ENCODE results near the gene TMIGD1.

TMIGD1 gene

DNA sequence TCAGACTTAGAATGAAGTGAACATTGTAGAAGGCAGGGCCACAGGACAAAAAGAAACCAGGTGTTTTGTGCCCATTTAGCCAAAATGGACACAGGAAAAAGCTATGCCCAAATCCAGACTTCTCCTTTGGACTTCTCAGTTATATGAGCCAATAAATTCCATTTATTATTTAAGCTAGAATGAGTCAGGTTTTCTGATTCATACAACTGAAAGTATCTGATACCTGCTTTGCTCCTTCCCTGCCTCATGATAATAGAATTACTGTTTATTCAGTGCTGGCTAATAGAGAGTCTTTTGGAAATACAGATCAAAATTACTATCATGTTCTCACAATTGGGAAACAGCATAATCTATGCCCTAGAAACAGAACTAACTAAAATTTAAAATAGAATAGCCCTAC, 36.1 kb upstream of the TMIGD1 start:
- DNase-seq (ENCODE audit: low read depth) = no peak
- TF ChIP-seq, protein P1, sequence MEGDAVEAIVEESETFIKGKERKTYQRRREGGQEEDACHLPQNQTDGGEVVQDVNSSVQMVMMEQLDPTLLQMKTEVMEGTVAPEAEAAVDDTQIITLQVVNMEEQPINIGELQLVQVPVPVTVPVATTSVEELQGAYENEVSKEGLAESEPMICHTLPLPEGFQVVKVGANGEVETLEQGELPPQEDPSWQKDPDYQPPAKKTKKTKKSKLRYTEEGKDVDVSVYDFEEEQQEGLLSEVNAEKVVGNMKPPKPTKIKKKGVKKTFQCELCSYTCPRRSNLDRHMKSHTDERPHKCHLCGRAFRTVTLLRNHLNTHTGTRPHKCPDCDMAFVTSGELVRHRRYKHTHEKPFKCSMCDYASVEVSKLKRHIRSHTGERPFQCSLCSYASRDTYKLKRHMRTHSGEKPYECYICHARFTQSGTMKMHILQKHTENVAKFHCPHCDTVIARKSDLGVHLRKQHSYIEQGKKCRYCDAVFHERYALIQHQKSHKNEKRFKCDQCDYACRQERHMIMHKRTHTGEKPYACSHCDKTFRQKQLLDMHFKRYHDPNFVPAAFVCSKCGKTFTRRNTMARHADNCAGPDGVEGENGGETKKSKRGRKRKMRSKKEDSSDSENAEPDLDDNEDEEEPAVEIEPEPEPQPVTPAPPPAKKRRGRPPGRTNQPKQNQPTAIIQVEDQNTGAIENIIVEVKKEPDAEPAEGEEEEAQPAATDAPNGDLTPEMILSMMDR (conservative IDR thresholded peaks at IDR 0.05; ENCODE audit: low read depth, low read length) = no peak
- no peak overlapping the region for H3K4me3 ChIP-seq (ENCODE audit: low read length)

DNA sequence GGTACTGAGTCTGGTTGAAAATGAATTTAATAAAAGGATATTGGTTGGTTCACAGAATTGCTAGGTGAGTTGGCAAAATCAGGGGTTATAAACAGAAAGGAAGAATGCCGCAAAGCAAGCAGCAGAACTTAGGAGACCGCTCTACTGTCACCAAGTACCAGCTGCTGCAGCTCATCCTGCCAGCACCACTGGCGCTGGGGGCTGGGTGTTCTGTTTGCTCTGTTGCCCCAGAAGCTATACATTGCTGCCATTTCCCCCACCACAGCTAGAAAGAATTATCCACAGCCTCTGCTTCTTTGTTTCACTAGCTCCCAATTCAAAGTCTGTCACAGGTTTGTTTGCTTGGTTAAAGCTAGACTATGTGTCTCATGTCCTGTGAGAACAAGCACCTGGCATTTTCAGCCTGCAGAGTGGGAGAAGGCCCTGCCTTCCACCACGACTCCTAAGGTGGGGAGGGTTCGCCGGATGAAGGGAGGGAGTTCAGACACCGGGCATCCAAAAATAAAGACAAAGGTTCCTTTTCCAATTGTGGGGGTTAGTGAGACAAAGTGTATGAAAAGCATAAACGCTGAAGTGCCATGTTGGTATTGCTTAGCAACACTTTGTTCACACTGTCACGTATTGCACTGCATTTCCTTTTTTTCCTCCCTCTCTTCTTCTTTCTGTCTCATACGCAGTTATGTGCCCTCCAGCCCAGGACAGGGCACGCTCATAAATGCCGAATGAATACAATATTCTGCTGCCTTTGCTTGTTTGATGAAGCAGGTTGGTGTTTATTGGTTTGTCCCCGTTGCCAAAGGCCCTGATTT, 35.3 kb upstream of the TMIGD1 start:
- DNase-seq (ENCODE audit: low read depth) = no peak
- H3K4me3 ChIP-seq (ENCODE audit: low read length) = no peak overlapping the region
- TF ChIP-seq, protein P1 (conservative IDR thresholded peaks at IDR 0.05; ENCODE audit: low read depth, low read length) = no peak

DNA sequence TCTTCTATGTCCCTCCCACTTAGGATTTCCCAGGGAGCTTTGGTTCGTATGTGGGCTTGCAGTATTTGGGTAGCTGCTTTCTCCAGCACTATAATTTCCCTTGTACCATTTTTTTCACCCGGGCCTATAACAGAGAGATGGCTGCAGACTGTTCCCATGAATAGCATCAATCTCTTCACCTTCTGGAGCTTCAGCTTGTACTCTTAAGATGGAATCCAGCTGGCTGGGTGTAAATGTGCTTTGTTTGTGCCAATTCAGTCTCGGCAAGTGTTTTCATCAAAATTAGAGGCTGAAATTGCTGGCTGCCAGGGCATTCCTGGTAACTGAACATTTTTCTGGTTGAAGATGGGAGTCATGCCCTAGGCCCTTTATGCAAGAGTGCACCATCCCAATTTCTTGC, 32.7 kb upstream of the TMIGD1 start:
- TF ChIP-seq, protein P1 (conservative IDR thresholded peaks at IDR 0.05; ENCODE audit: low read depth, low read length) = no peak

DNA sequence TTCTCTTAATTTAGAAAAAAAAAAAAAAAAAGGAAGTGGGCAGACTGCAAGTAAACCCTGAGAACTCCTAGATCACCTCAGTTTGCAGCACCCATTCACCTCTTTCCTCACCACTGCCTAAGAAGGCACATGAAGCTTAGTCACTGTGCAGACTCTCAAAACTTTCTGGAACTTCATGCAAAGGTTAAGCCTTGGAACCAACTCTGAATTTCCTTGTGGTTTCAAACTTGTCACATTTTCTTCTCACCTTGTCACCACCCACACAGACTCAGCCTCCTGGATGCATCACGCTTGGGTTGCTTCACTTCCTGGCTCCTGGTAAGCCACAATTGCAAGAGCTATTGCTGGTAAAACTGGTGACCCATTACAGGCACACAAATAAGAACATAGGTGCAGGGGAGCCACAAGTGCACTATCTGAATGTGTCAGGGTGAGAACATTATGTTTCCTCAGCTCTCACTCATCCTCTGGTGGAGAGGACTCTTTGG, 29.9 kb upstream of the TMIGD1 start:
- peak; percentile 46 for DNase-seq (ENCODE audit: low read depth)
- TF ChIP-seq, protein P1 (conservative IDR thresholded peaks at IDR 0.05; ENCODE audit: low read depth, low read length) = no peak
- no peak overlapping the region for H3K4me3 ChIP-seq (ENCODE audit: low read length)

More for the DNA sequence above, 32.7 kb upstream of the TMIGD1 start:
- no peak overlapping the region for H3K4me3 ChIP-seq (ENCODE audit: low read length)
- DNase-seq (ENCODE audit: low read depth) = no peak

DNA sequence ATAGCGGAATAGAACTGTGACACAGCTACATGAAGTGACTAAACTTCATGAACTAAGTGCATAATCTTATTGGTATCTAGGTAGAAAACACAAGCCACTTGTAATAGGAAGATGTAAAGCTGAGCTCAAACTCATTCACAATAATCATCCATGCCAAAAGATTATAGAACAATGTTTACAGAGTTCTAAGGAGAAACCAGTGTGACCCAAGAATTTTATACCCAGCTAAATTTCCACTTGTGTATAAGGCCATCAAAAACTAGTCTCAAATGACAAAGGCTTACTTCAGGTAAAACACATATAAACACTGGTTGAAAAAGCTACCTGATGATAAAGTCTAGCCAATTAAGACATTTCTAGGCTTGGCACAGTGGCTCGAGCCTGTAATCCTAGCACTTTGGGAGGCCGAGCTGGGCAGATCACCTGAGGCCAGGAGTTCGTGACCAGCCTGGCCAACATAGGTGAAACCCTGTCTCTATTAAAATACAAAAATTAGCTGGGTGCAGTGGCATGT, 28.0 kb upstream of the TMIGD1 start:
- DNase-seq (ENCODE audit: low read depth) = no peak
- TF ChIP-seq, protein P1 (conservative IDR thresholded peaks at IDR 0.05; ENCODE audit: low read depth, low read length) = no peak
- no peak overlapping the region for H3K4me3 ChIP-seq (ENCODE audit: low read length)

DNA sequence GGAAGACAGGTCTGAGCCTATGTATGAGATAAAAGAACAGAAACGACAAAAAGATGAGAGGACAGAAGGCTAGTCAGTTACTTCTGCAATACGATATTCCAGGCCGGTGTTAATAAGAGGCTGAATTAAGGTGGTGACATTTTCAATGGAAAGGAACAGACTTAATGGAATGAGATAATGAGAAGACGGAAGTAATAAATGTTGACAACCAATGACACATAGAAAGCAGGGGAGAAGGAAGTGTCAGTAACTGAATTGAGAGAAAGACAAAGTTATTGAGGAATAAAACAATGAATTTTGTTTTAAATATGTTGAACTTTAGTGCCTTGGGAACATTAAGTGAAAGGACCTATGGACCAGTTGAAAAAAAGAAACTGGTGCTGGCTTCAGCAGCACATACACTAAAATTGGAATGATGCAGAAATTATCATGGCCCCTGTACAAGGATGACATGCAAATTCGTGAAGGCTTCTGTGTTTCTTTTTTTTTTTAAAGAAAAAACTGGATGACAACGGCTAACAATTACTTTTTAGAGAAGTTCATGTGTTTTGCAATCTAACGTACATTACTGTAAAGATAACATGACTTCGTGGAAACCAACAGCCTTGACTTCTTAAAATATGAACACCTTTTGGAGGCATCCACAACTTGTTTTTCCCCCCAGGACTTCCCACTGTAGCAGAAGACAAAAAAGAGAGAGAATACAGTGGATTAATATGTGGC, 26.4 kb upstream of the TMIGD1 start:
- DNase-seq (ENCODE audit: low read depth) = no peak
- no peak overlapping the region for H3K4me3 ChIP-seq (ENCODE audit: low read length)
- TF ChIP-seq, protein P1 (conservative IDR thresholded peaks at IDR 0.05; ENCODE audit: low read depth, low read length) = no peak

Data from retinal pigment epithelial cell (primary cell).